Keratinocyte (primary cell): ENCODE data around the gene ERICH2. TPM values are rescaled to one million over a fixed set of nuclear protein-coding genes. Genes with fewer than 3 reads are reported as not detected.

Source experiments
- DNase-seq: peaks from one replicate; pipeline ENCODE4 v3.0.0-alpha.2; 2011; ENCODE audit warnings: low read depth, missing footprints, low spot score
- FAIRE-seq: peaks from 2 replicates; lab custom pipeline; 2011; peaks lifted over from hg19 to GRCh38; lab: Jason Lieb, UNC
- H2AFZ ChIP-seq: 2 replicates; pipeline ENCODE4 v1.6.0; 2012; ENCODE audit warnings: low read length, control low read depth, inconsistent platforms; ENCODE audit not compliant: control insufficient read depth
- H3K27ac ChIP-seq: 2 replicates; pipeline ENCODE4 v1.5.1; 2011; ENCODE audit warnings: low read length; ENCODE audit not compliant: control insufficient read depth, insufficient read depth
- H3K27me3 ChIP-seq: 3 replicates; pipeline ENCODE4 v1.6.0; 2011; ENCODE audit warnings: low read length; ENCODE audit not compliant: control insufficient read depth, insufficient read depth; ENCODE audit errors: extremely low read depth
- H3K36me3 ChIP-seq, 2 experiments: 2 replicates in 1 of 2; 3 replicates in 1 of 2; pipeline ENCODE4 v1.5.1; 2011; ENCODE audit warnings: low read length in 2 of 2, mild to moderate bottlenecking in 1 of 2; ENCODE audit not compliant: control insufficient read depth in 2 of 2, insufficient read depth in 2 of 2; ENCODE audit errors: extremely low read depth in 1 of 2
- H3K4me1 ChIP-seq: 3 replicates; pipeline ENCODE4 v1.5.1; 2011; ENCODE audit warnings: low read length; ENCODE audit not compliant: control insufficient read depth, insufficient read depth; ENCODE audit errors: extremely low read depth
- H3K4me2 ChIP-seq: 3 replicates; pipeline ENCODE4 v1.6.0; 2011; ENCODE audit warnings: low read depth, low read length; ENCODE audit not compliant: control insufficient read depth, insufficient read depth; ENCODE audit errors: extremely low read depth
- H3K4me3 ChIP-seq, 3 experiments: fragments of 200-600 bp in 1 of 3; sonication (generic) in 1 of 3; 2 replicates in 2 of 3; 3 replicates in 1 of 3; pipeline ENCODE4 v1.5.1; 2011 to 2016; ENCODE audit warnings: low read length in 3 of 3, mild to moderate bottlenecking in 3 of 3, control low read depth in 2 of 3, inconsistent platforms in 1 of 3, low read depth in 1 of 3, mixed read lengths in 1 of 3, mixed run types in 1 of 3, moderate library complexity in 1 of 3; ENCODE audit not compliant: control insufficient read depth in 2 of 3, insufficient read depth in 2 of 3; ENCODE audit errors: extremely low read depth in 1 of 3
- H3K79me2 ChIP-seq: 2 replicates; pipeline ENCODE4 v1.6.0; 2012; ENCODE audit warnings: low read length; ENCODE audit not compliant: control insufficient read depth, insufficient read depth
- H3K9ac ChIP-seq: 3 replicates; pipeline ENCODE4 v1.6.0; 2011; ENCODE audit warnings: low read length; ENCODE audit not compliant: control insufficient read depth, insufficient read depth; ENCODE audit errors: extremely low read depth
- H3K9me1 ChIP-seq: 3 replicates; pipeline ENCODE4 v1.6.0; 2011; ENCODE audit warnings: low read length; ENCODE audit not compliant: control insufficient read depth, insufficient read depth; ENCODE audit errors: extremely low read depth
- H3K9me3 ChIP-seq: 2 replicates; pipeline ENCODE4 v1.5.1; 2012; ENCODE audit warnings: low read depth, low read length; ENCODE audit not compliant: control insufficient read depth
- H4K20me1 ChIP-seq: 3 replicates; pipeline ENCODE4 v1.6.0; 2011; ENCODE audit warnings: low read length; ENCODE audit not compliant: control insufficient read depth, insufficient read depth; ENCODE audit errors: extremely low read depth
- CTCF ChIP-seq, 3 experiments: IDR thresholded peaks in 1 of 3; conservative IDR thresholded peaks in 1 of 3; optimal IDR thresholded peaks in 1 of 3; 2 replicates in 2 of 3; 3 replicates in 1 of 3; pipeline versions ENCODE3 to v1.5.1; 2011; ENCODE audit warnings: low read length in 3 of 3, mild to moderate bottlenecking in 3 of 3, moderate library complexity in 2 of 3, control low read depth in 1 of 3, inconsistent platforms in 1 of 3; ENCODE audit not compliant: insufficient read depth in 2 of 3; ENCODE audit errors: extremely low read depth in 1 of 3
- EZH2 ChIP-seq: IDR thresholded peaks from one replicate; pipeline ENCODE4 v1.6.1; 2012; ENCODE audit warnings: inconsistent platforms, mild to moderate bottlenecking, low read length, moderate library complexity
- dilution Hi-C: fragments of 300-500 bp; cut with MboI; formaldehyde crosslinking; loops from one replicate; pipeline ENCODE4 v1.7.0; 2020; ENCODE audit warnings: low sequenced_read_pairs; ENCODE audit not compliant: extremely low pct_ligation_motif_present
- polyA plus RNA-seq, 5 experiments: library from polyadenylated mRNA; depleted of rRNA in 3 of 5; stranded (reverse) in 3 of 5; stranded (forward) in 1 of 5; unstranded in 1 of 5; fragments of >200 nt; gene quantifications; 1 replicate in 1 of 5; 2 replicates in 3 of 5; 3 replicates in 1 of 5; pipeline versions ENCODE4 v1.2.1 to v1.2.3, GENCODE V29; 2011 to 2012; ENCODE audit warnings: missing spikeins in 2 of 5, low read depth in 1 of 5, low replicate concordance in 1 of 5
- small RNA-seq, 3 experiments: library from RNA; depleted of rRNA; stranded (forward); fragments of <200 nt; gene quantifications; one replicate each; pipeline ENCODE3, GENCODE V24; 2012; ENCODE audit warnings: low read depth in 3 of 3, low replicate concordance in 1 of 3; ENCODE audit not compliant: insufficient read length in 3 of 3

ERICH2 gene
- polyA plus RNA-seq, 1 donor (not counting 4 experiments of a cell fraction or from before 2014, with no cell fraction given) = 1.3 TPM

- no peak overlapping the region for H3K4me3 ChIP-seq
- H3K9ac ChIP-seq = no peak overlapping the region
- dilution Hi-C loops = no loop called here
- no peaks in the 10 kb centered on the region for H4K20me1 ChIP-seq
- no peaks in the 10 kb centered on the region for H3K9me3 ChIP-seq
- H3K27me3 ChIP-seq = no peaks in the 10 kb centered on the region
- H3K27ac ChIP-seq = no peak overlapping the region
- FAIRE-seq = no peak
- no peak overlapping the region for H3K4me2 ChIP-seq
- no peaks in the 10 kb centered on the region for H3K9me1 ChIP-seq
- no peak for DNase-seq
- H2AFZ ChIP-seq = no peak overlapping the region
- H3K79me2 ChIP-seq = no peaks in the 10 kb centered on the region
- peaks cover 24% of the 10 kb centered on the region for H3K4me1 ChIP-seq
- no peaks in the 10 kb centered on the region for H3K36me3 ChIP-seq
- TF ChIP-seq EZH2 = no peak
- no peak for TF ChIP-seq CTCF (optimal IDR thresholded peaks at IDR 0.05 in 1 of 3, IDR thresholded peaks at IDR 0.05 in 1 of 3, conservative IDR thresholded peaks at IDR 0.05 in 1 of 3; ENCODE audit: extremely low read depth in 1 of 3, insufficient read depth in 2 of 3, low read length in 3 of 3)
Observed at GRCh38 chr2:170847716-170848115, 77.5 kb downstream of the ERICH2 start.

Small RNAs within 50 kb of the gene (small RNA-seq; reads per million reads assigned to genes)
- gene RF00019 = 0 reads per million in 3 experiments

Other genes starting within 250 kb of the ERICH2 start
- not detected in 3 replicates for gene SP5, start 55.0 kb upstream of the ERICH2 start, polyA plus RNA-seq
- 4.5 to 9.4 TPM (median 5.9 TPM) in 3 replicates for gene GAD1, start 46.5 kb downstream of the ERICH2 start, polyA plus RNA-seq
- gene GORASP2, start 158.9 kb downstream of the ERICH2 start, polyA plus RNA-seq = 120 to 160 TPM (median 125 TPM) in 3 replicates